Fibroblast of skin of scalp (primary cell): Measurements from ENCODE around the gene SATL1. TPM values are rescaled to one million over a fixed set of nuclear protein-coding genes. Genes with fewer than 3 reads are reported as not detected.
A peak's percentile ranks its signal among the peaks of the same experiment; 100 is the strongest.
"Not testable (repeated sequence)": the region's sequence is repeated elsewhere in the genome, so short reads cannot be mapped to it uniquely, and the experiment has no call there.

ENCODE experiments used
- DNase-seq: peaks from one replicate; pipeline ENCODE4 v3.0.0-alpha.2; 2013
- polyA plus RNA-seq, 2 experiments: library from polyadenylated mRNA; unstranded; fragments of 120-200 nt; gene quantifications; one replicate each; pipeline ENCODE4 v1.2.1, GENCODE V29; 2013; ENCODE audit not compliant: insufficient read length in 2 of 2

The SATL1 gene
- not detected for polyA plus RNA-seq (2013, experiment 1 of 2; ENCODE audit: insufficient read length)
- 0.06 TPM for polyA plus RNA-seq (2013, experiment 2 of 2; ENCODE audit: insufficient read length)

GRCh38 chrX:85243761-85244449 lies at the start of gene SATL1, which contains the start of gene ZNF711:
SATL1 (minus strand) TSS chrX:85243779; CDS start chrX:85108968, 134,811 bp downstream.
ZNF711 (plus strand) TSS chrX:85243991; CDS start chrX:85247573, 3,582 bp downstream.
- DNase-seq: peak; percentile 70

DNA sequence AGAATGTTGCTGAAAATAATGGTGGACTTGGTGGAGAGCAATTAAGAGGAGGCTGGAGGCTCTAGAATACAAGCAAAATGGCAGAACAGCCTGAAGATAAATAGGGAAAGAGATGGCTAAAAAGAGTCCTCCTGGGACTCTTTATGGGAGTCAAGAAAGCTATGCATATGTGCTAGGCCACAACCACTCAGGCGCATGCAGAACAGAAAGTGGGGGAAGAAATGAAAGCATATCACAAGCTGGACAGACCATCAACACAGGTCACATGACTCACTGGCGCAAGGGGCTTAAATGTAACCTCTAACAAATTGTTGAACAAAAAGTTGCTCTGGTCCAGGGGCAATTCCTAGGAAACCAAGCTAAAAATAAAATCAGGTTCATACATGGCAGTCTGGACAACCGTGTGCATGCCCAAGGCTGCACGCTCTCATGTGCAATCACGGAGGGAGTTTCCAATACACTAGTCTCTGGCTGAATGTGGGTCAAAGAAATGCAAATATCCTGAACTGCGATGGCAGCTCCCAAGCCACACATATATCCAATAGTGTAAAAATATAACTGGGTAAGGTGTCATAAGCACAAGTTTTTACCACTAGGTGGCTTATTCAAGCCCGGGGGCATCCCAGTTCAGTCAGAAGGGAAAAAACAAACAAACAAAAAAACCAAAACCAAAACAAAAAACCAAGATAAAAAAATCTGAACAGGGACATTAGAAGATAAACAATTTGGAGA lies 45.6 kb upstream of the SATL1 start:
- DNase-seq: no peak

DNA sequence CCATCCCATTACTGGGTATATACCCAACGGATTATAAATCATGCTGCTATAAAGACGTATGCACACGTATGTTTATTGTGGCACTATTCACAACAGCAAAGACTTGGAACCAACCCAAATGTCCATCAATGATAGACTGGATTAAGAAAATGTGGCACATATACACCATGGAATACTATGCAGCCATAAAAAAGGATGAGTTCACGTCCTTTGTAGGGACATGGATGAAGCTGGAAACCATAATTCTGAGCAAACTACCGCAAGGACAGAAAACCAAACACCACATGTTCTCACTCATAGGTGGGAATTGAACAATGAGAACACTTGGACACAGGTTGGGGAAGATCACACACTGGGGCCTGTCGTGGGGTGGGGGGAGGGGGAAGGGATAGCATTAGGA lies 41.7 kb upstream of the SATL1 start:
- DNase-seq: not testable (repeated sequence)

DNA sequence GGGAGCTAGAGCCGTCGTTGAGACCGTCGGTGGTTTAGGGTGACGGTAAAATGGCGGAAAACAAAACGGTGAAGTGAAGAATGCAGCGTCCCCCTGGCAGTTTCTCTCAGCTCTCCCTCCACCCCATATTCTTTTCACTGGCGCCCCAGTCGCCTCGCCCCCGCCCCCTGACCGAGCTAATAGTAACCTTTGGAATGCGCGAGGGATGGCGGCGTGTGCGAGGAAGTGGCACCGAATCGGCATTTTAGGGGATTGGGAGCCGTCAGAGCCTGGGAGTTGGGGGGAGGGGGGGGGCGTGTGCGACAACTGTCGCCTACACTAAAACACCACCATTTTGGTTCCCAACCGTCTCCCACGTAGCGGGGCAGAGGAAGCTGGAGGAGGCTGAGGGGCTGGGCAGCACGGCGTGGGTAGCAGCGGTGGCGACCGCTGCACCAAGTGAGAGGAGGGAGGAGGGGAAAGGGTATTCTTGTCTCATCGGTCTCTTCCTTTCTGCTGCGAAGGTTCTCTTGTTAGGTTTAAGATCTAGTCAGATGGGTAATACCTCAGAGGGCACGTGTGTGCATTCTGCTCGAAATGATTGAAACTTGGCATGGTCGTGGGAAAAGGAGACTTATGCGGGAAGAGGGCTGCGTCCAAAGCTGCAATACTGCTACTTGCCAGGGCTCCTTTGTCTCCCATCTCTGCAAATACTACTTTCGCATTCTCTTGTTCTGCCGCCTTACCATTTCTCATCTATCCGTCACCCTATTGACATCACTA lies 1.1 kb upstream of the SATL1 start:
- peak; percentile 15 for DNase-seq

DNA sequence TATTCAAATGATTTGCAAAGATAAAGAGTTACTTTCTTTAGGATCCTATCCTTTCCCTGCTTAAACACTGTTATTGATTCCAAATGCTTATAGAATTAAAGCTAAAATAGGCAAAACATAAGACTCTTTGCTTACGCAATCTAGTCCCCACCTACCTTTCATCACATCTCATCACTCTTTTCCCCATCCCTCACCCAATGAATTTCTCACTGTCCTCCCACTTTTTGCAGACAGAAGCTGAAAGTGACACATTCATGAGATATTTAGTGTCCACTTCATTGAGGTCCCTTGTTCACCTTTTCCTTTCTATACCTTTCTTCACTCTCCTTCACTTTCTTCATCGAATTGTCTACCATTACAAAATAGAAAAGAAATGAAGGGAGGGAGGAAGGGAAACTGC lies 424 bp downstream of the SATL1 start:
- peak; percentile 15 for DNase-seq

GRCh38 chrX:85223359-85223758 lies 20.2 kb downstream of the SATL1 start:
- DNase-seq: no peak

GRCh38 chrX:85221361-85221760 lies 22.2 kb downstream of the SATL1 start:
- DNase-seq: no peak

- DNase-seq: no peak
Measured at GRCh38 chrX:85215946-85216345, 27.6 kb downstream of the SATL1 start.

GRCh38 chrX:85213792-85214530 lies 29.6 kb downstream of the SATL1 start:
- DNase-seq: no peak

- DNase-seq: no peak
Measured at GRCh38 chrX:85203461-85203970, 40.1 kb downstream of the SATL1 start.

- no peak for DNase-seq
Measured at GRCh38 chrX:85196319-85196718, 47.3 kb downstream of the SATL1 start.

- DNase-seq: no peak
Measured at GRCh38 chrX:85159644-85160043, 83.9 kb downstream of the SATL1 start.

- no peak for DNase-seq
Measured at GRCh38 chrX:85140964-85141363, 102.6 kb downstream of the SATL1 start.

DNA sequence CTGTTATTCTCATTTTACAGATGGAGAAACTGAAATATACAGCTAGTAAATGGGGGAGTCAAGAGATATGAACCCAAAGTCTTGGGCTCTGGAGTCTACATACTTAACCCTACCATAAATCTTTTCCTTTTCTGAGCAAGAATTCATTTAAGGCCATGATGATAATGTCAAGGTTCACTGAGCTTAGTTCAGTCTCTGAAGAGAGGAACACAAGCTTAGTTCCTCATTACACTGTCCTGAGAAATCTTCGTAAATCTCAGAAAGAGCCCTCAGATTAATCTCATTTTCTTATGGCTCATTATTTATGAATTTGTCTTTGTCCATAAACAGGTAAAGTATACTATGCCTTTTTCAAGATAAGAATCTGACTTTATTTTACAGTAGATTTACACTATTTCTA lies 104.2 kb downstream of the SATL1 start:
- no peak for DNase-seq

DNA sequence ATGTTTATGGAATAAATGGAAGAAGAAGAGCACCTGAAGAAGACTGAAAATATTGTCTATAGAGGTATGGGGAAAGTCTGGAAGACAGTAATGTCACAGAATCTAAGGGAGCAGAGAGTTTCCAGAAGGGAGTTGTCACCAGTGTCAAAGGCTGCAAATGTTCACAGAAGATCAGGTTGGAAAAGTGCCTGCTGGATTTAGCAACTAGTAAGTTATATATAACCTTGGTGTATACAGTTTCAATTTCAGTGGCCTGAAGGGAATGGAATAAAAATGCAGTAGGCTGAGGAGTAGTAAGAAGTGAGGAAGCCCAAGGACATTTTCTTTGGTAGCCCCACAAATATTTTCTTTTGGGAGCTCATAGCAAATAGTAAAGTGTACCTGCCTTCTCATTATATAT lies 107.2 kb downstream of the SATL1 start:
- no peak for DNase-seq

- DNase-seq: no peak
Measured at GRCh38 chrX:85115252-85115651, 128.3 kb downstream of the SATL1 start.

DNA sequence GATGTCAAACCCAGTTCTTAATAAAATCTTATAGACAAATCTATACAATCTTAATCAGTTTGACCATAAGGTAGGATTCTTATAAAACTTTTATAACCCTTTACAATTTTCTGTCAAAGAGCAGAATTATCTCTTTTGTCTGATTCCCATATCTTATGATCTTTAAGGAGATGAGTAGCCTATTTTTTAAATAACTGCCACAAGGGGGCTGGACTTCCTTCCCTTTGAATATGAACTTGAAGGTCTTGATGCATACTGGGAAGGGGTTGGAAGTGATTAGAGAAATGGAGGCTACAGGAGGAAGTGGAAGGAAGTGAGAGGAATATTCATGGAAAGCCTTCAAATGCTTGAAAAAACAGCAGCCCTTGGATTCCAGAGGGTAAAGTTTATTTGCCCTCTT lies 128.8 kb downstream of the SATL1 start:
- DNase-seq: no peak

DNA sequence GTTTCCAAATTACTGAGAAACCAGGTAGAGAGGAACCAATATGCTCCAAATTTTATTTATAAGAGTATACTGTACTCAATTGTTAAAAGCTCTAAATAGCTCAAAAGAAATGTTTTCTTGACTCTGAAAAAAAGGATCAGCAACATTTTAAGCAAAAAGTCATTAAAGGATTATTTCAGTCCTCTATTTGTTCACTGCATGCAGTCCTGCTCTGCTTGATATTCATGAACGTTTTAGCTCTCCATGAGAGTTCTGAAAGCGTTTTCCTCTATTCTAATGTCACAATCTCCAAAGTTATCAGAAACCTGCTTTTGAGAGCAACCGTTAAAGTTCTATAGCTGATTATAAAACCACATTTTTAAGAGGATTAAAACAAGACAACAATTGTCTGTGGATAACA lies 129.4 kb downstream of the SATL1 start:
- DNase-seq: no peak

- no peak for DNase-seq
Measured at GRCh38 chrX:85113746-85114145, 129.8 kb downstream of the SATL1 start.

DNA sequence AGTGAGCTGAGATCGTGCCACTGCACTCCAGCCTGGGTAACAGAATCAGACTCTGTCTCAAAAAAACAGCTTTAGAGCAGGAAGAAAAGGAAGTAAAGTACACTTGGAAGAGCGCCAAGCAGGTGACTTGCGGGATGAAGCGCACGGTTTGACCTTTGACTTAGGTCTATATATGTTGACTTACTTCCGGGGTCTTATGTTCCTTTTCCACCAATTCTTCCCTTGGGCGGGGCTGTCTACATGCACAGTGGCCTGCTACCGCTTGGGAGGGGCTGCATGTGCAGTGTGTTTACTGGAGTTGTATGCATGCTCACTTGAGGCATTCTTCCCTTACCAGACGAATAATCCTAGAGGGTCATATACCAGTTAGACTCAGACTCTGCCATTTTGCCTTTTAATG lies 131.3 kb downstream of the SATL1 start:
- DNase-seq: no peak

DNA sequence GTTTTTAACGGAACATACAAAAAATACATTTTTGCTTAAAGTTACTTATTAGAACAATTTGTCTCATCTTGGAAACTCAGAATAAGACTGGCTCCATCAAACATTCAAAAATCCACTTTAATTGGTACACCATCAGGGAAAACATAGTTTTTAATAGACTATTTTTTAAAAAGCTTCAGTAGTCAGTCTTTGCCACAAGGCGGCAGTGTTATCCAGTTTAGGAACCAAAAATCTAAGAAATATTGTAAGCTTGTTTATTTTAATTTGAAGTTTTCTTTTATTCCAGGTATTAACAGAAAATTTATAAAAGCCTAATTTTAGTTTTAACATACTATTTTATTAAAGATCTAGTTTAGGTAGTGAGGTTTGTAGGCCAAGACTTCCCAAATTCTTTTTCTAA lies 132.2 kb downstream of the SATL1 start:
- no peak for DNase-seq

- no peak for DNase-seq
Measured at GRCh38 chrX:85109235-85109634, 134.3 kb downstream of the SATL1 start.
